Progenitor cell of endocrine pancreas (in vitro differentiated cells): ENCODE results near the gene RNPEPL1. TPM values are rescaled to one million over a fixed set of nuclear protein-coding genes. Genes with fewer than 3 reads are reported as not detected.

Experiments
- DNase-seq: peaks from one replicate; pipeline ENCODE4 v3.0.0; 2021; ENCODE audit warnings: low spot score; ENCODE audit not compliant: unreplicated experiment
- H3K27ac Mint-ChIP-seq: 2 replicates; pipeline ENCODE4 v1.8.0; 2021; ENCODE audit warnings: mild to moderate bottlenecking, moderate library complexity, mixed read lengths
- H3K27me3 Mint-ChIP-seq: 2 replicates; pipeline ENCODE4 v1.8.0; 2021; ENCODE audit warnings: mixed read lengths
- H3K36me3 Mint-ChIP-seq: 2 replicates; pipeline ENCODE4 v1.8.0; 2022; ENCODE audit warnings: mixed read lengths; ENCODE audit not compliant: insufficient read depth
- H3K4me1 Mint-ChIP-seq: 2 replicates; pipeline ENCODE4 v1.8.0; 2021; ENCODE audit warnings: low read depth, mixed read lengths
- H3K4me3 Mint-ChIP-seq: 2 replicates; pipeline ENCODE4 v1.8.0; 2021; ENCODE audit warnings: low read depth, mild to moderate bottlenecking, moderate library complexity, mixed read lengths
- H3K9me3 Mint-ChIP-seq: 2 replicates; pipeline ENCODE4 v1.8.0; 2021; ENCODE audit warnings: low read depth, mixed read lengths
- total RNA-seq: library from RNA; stranded (reverse); gene quantifications from 2 replicates; pipeline ENCODE4 v1.2.1, GENCODE V29; 2021
- TF ChIP-seq, protein P1 (sequence below): fragments of 200-600 bp; sonication (generic); IDR thresholded peaks from one replicate; pipeline ENCODE4 v1.5.0; 2021; ENCODE audit warnings: antibody characterized with exemption, mild to moderate bottlenecking; ENCODE audit not compliant: unreplicated experiment

RNPEPL1 gene
- total RNA-seq, 1 donor from 2014 or later = 52.2 TPM

DNA sequence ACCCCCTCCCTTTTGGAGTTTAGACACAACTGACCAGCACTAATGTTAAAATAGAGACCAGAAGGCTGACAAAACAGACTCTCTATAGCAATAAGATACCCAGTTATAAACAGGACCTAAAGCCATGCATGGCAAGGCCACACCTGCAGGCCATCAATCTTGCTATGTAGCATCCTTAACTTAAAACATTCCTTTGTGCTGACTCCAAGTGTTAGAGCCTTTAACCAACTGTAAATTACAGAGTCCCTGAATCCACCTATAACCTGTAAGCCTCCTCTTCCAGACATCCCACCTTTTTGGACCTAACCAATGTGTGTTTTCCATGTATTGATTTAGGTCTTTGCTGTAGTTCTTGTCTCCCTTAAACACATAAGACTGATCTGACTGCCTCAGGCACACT, 28.4 kb upstream of the RNPEPL1 start:
- DNase-seq = no peak
- H3K36me3 Mint-ChIP-seq = peaks cover 35% of the 10 kb centered on the region
- H3K27me3 Mint-ChIP-seq = no peaks in the 10 kb centered on the region
- H3K4me1 Mint-ChIP-seq = peaks cover 23% of the 10 kb centered on the region
- H3K9me3 Mint-ChIP-seq = peaks cover 18% of the 10 kb centered on the region
- H3K4me3 Mint-ChIP-seq = no peak overlapping the region
- TF ChIP-seq, protein P1, sequence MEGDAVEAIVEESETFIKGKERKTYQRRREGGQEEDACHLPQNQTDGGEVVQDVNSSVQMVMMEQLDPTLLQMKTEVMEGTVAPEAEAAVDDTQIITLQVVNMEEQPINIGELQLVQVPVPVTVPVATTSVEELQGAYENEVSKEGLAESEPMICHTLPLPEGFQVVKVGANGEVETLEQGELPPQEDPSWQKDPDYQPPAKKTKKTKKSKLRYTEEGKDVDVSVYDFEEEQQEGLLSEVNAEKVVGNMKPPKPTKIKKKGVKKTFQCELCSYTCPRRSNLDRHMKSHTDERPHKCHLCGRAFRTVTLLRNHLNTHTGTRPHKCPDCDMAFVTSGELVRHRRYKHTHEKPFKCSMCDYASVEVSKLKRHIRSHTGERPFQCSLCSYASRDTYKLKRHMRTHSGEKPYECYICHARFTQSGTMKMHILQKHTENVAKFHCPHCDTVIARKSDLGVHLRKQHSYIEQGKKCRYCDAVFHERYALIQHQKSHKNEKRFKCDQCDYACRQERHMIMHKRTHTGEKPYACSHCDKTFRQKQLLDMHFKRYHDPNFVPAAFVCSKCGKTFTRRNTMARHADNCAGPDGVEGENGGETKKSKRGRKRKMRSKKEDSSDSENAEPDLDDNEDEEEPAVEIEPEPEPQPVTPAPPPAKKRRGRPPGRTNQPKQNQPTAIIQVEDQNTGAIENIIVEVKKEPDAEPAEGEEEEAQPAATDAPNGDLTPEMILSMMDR = no peak
- no peak overlapping the region for H3K27ac Mint-ChIP-seq

DNA sequence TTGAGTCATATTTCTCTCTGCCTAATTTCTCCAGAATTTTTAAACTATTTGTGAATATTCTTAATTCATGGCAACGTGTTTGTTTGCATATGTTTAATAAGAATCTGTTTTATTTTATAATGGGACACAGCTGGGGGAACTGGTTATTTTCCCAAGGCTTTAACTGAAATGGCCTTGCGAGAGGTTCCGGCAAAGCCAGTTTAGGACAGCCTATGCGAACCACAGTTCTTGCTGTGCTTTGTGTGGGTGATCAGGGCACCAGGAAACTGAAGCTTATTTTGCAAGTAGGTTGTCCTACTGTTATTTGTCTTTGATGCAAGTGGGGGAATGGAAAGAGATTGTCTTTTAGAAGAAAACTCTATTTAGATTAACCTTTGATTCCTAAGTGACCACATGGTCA, 17.0 kb upstream of the RNPEPL1 start:
- TF ChIP-seq, protein P1 = no peak
- no peaks in the 10 kb centered on the region for H3K27me3 Mint-ChIP-seq
- H3K27ac Mint-ChIP-seq = no peak overlapping the region
- no peaks in the 10 kb centered on the region for H3K4me1 Mint-ChIP-seq
- no peak for DNase-seq
- peaks cover 12% of the 10 kb centered on the region for H3K9me3 Mint-ChIP-seq
- no peak overlapping the region for H3K4me3 Mint-ChIP-seq
- H3K36me3 Mint-ChIP-seq = peaks cover 28% of the 10 kb centered on the region

DNA sequence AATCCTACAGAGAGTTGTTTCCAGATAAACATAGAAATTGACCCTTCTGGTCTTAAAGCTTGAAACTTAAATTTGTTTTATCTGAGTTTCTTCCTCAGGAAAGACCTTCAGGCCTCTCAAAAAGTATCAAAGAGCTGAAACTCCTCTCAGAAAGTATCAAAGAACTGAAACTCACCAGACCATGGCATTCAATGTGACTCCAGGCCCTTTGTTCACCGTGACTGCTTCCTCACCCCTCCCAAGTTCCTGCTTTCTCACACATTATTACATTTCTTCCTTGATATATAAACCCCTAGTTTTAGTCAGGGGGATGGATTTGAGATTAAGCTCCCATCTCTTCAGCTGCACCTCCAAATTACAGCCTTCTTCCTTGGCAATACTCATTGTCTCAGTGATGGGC, 16.5 kb upstream of the RNPEPL1 start:
- Mint-ChIP-seq H3K4me1 (no peaks in the 10 kb centered on the region), H3K27ac (no peak overlapping the region), H3K4me3 (no peak overlapping the region), H3K9me3 (peaks cover 12% of the 10 kb centered on the region), H3K36me3 (peaks cover 26% of the 10 kb centered on the region), H3K27me3 (no peaks in the 10 kb centered on the region)
- no peak for DNase-seq
- TF ChIP-seq, protein P1 = no peak

DNA sequence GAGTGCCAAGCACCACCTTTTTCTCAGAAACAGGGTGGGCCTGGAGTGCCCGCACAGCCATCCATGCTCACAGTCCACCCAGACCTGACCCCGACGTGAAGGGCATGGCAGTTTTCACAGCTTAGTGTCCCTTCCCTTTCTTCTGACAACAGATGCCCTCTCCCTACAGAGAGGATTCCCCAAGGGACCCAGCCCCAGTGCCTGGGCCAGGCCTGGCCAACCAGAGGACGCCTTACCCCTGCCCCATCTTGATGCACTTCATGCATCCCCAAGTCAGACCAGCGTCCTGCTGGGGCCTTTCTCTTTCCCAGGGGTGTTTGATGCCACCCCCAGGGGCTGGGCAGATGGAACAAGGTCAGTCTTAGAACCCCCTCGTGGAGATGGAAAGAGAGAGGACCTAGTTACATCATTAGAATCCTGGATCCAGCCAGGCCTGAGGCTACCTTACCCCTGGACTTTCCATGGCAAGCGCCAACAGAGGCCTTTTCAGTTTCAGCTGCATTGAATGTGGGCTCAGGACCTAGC, 14.3 kb upstream of the RNPEPL1 start:
- Mint-ChIP-seq H3K9me3 (peaks cover 12% of the 10 kb centered on the region), H3K4me3 (no peak overlapping the region), H3K27ac (no peak overlapping the region), H3K36me3 (peaks cover 20% of the 10 kb centered on the region), H3K27me3 (peaks cover 3% of the 10 kb centered on the region), H3K4me1 (peaks cover 2% of the 10 kb centered on the region)
- TF ChIP-seq, protein P1 = no peak
- DNase-seq = no peak

DNA sequence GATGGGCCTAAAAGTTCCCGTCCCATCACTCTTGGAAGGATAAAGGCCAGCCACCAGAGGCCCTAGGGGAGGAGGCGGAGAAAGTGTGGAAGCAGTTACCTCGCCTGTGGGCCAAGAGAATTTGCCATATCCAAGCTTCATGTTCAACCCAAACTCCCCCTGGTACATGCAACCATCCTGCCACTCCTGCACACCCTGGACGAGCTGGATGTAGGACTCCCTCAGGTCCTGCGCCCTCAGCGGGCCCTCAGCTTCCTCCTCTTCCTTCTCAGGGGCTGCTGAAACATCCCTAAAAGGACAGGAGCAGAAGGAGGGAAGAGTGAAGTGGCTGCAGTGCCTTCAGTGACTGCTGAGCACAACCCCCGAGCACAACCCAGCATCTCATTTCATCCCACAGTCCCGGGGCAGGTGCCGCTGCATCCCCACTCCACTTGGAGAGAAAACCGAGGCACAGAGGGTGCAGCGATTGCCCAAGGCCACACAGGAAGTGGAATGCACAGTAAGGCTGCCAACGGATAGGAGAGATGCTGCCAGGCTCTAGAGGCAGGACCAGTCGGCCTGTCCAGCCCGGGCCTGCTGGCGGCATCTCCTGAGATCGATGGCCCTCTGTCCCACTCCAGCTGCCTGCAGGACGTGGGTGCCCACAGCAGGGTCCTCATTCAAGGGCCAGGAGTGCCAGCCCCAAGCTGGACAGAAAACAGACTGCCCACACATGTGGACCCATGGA, 13.4 kb upstream of the RNPEPL1 start:
- H3K9me3 Mint-ChIP-seq = peaks cover 12% of the 10 kb centered on the region
- TF ChIP-seq, protein P1 = no peak
- no peak for DNase-seq

More for the DNA sequence above, 13.4 kb upstream of the RNPEPL1 start:
- H3K27ac Mint-ChIP-seq = no peak overlapping the region
- no peak overlapping the region for H3K4me3 Mint-ChIP-seq
- peaks cover 20% of the 10 kb centered on the region for H3K36me3 Mint-ChIP-seq
- peaks cover 2% of the 10 kb centered on the region for H3K4me1 Mint-ChIP-seq
- H3K27me3 Mint-ChIP-seq = peaks cover 3% of the 10 kb centered on the region
